ENCODE results near the gene KLHL22.

DNA sequence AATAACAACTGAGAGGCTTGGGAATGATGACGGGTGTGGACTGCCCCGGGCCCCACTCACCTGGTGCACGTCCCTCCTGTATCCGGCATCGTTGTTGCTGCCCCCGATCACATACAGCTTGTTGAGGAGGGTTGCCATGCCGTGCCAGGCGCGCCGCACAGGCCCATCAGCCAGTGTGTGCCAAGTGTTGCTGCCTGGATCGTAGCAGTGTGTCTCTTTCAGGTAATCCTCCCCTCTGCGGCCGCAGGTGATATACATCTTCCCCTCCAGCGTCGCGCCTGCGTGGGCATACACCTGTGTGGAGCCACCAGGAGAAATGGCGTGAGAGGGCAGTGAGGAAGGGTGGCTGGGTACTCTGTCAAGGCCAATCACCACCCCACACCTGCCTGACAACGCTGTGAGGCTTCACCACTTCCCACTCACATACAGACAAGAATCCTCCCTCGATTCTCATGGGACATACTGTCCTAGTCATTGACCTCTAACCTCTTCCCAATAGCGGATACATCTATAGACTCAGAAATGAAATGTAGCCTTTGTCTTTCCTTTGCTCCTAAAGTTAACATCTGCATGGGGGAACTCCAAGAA, 49.1 kb downstream of the KLHL22 start:
- TF ChIP-seq, protein P1, sequence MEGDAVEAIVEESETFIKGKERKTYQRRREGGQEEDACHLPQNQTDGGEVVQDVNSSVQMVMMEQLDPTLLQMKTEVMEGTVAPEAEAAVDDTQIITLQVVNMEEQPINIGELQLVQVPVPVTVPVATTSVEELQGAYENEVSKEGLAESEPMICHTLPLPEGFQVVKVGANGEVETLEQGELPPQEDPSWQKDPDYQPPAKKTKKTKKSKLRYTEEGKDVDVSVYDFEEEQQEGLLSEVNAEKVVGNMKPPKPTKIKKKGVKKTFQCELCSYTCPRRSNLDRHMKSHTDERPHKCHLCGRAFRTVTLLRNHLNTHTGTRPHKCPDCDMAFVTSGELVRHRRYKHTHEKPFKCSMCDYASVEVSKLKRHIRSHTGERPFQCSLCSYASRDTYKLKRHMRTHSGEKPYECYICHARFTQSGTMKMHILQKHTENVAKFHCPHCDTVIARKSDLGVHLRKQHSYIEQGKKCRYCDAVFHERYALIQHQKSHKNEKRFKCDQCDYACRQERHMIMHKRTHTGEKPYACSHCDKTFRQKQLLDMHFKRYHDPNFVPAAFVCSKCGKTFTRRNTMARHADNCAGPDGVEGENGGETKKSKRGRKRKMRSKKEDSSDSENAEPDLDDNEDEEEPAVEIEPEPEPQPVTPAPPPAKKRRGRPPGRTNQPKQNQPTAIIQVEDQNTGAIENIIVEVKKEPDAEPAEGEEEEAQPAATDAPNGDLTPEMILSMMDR (IDR thresholded peaks at IDR 0.05; ENCODE audit: borderline replicate concordance, extremely low read depth, low read length, poor library complexity, severe bottlenecking), result no peak
- no peak for TF ChIP-seq EZH2 (IDR thresholded peaks at IDR 0.05; ENCODE audit: borderline replicate concordance, low read depth, low read length, severe bottlenecking)

All from DND-41 (cell line).